ENCODE data around the gene SGCD.

SGCD gene

GRCh38 chr5:156707750-156708149, 380.8 kb downstream of the SGCD start:
- WGBS, 2 donors (ENCODE audit: extremely low coverage in 2 of 2, insufficient read length in 2 of 2, insufficient replicate concordance in 1 of 2) = no CpG with 5 or more reads among the region's 2 CpGs

DNA sequence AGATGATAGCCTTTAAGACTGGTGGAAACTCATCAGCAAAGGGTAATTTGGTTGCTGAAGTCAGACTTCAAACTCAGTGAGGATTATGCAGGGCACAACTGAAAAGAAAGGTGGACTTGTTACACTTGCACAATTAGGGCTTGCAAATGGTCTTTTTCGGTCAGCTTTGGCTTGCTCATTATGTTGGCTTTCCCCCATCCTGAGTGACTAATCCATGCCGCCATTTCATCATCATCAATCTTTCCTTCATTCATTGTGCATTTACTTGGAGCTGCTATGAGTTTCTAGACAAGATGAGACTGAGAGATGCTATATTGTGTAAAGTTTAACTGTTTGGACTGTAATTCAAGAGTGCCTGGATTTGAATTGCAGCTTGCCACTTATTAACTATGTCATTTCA, 388.3 kb downstream of the SGCD start:
- Histone ChIP-seq H3K9ac (ENCODE audit: low read depth, low read length, poor library complexity) (no peak overlapping the region), H4K91ac (ENCODE audit: low read depth, low read length, poor library complexity) (no peak overlapping the region), H3K14ac (ENCODE audit: low read length) (no peak overlapping the region), H2AFZ (ENCODE audit: low read length) (no peak overlapping the region), H3K4me2 (ENCODE audit: insufficient read depth, low read length, poor library complexity, severe bottlenecking) (no peak overlapping the region), H2BK15ac (ENCODE audit: low read length) (no peak overlapping the region), H3K9me3 (replicated peaks in 1 of 2; ENCODE audit: control insufficient read depth in 2 of 2, insufficient read depth in 1 of 2, low read depth in 1 of 2, low read length in 2 of 2) (no peaks in the 10 kb centered on the region), H3K4ac (ENCODE audit: low read length) (no peak overlapping the region), H3K27me3 (ENCODE audit: control insufficient read depth in 3 of 3, insufficient read depth in 3 of 3, low read depth in 1 of 3, low read length in 3 of 3) (no peaks in the 10 kb centered on the region), H3K27ac (replicated peaks; ENCODE audit: low read length) (no peak overlapping the region), H3K36me3 (replicated peaks in 1 of 2; ENCODE audit: control insufficient read depth in 2 of 2, insufficient read depth in 2 of 2, low read length in 2 of 2) (no peaks in the 10 kb centered on the region), H3K4me3 (ENCODE audit: low read length in 2 of 2) (no peak overlapping the region), H4K8ac (ENCODE audit: low read depth, low read length) (no peak overlapping the region), H2BK5ac (ENCODE audit: low read length) (no peak overlapping the region), H2AK5ac (ENCODE audit: low read depth, low read length) (no peak overlapping the region), H3K79me1 (ENCODE audit: low read depth, low read length) (no peaks in the 10 kb centered on the region), H2BK120ac (ENCODE audit: low read depth, low read length) (no peak overlapping the region), H3K23ac (ENCODE audit: low read depth, low read length, poor library complexity) (no peak overlapping the region), H3K18ac (ENCODE audit: low read length) (no peak overlapping the region), H2BK12ac (ENCODE audit: low read length) (no peak overlapping the region), H3K4me1 (ENCODE audit: control insufficient read depth in 2 of 2, insufficient read depth in 1 of 2, low read depth in 1 of 2, low read length in 2 of 2) (peaks cover 0 to 7% of the 10 kb centered on the region in 2 donors)
- DNase-seq (ENCODE audit: low spot score) = no peak
- no CpG with 5 or more reads among the region's 2 CpGs for WGBS, 2 donors (ENCODE audit: extremely low coverage in 2 of 2, insufficient read length in 2 of 2, insufficient replicate concordance in 1 of 2)

More at GRCh38 chr5:156707750-156708149, 380.8 kb downstream of the SGCD start:
- no peak overlapping the region for H2BK15ac ChIP-seq (ENCODE audit: low read length)
- H2BK12ac ChIP-seq (ENCODE audit: low read length) = no peak overlapping the region
- H3K4me1 ChIP-seq (ENCODE audit: control insufficient read depth in 2 of 2, insufficient read depth in 1 of 2, low read depth in 1 of 2, low read length in 2 of 2) = no peaks in the 10 kb centered on the region
- no peak overlapping the region for H3K14ac ChIP-seq (ENCODE audit: low read length)
- H3K36me3 ChIP-seq (replicated peaks in 1 of 2; ENCODE audit: control insufficient read depth in 2 of 2, insufficient read depth in 2 of 2, low read length in 2 of 2) = no peaks in the 10 kb centered on the region
- H4K91ac ChIP-seq (ENCODE audit: low read depth, low read length, poor library complexity) = no peak overlapping the region
- H3K9ac ChIP-seq (ENCODE audit: low read depth, low read length, poor library complexity) = no peak overlapping the region
- no peak overlapping the region for H3K4ac ChIP-seq (ENCODE audit: low read length)
- no peak overlapping the region for H2BK5ac ChIP-seq (ENCODE audit: low read length)
- no peak overlapping the region for H4K8ac ChIP-seq (ENCODE audit: low read depth, low read length)
- H3K4me3 ChIP-seq (ENCODE audit: low read length in 2 of 2) = no peak overlapping the region
- no peaks in the 10 kb centered on the region for H3K79me1 ChIP-seq (ENCODE audit: low read depth, low read length)
- H3K23ac ChIP-seq (ENCODE audit: low read depth, low read length, poor library complexity) = no peak overlapping the region
- no peak overlapping the region for H2AFZ ChIP-seq (ENCODE audit: low read length)
- no peaks in the 10 kb centered on the region for H3K27me3 ChIP-seq (ENCODE audit: control insufficient read depth in 3 of 3, insufficient read depth in 3 of 3, low read depth in 1 of 3, low read length in 3 of 3)
- H3K27ac ChIP-seq (replicated peaks; ENCODE audit: low read length) = no peak overlapping the region
- no peak for DNase-seq (ENCODE audit: low spot score)
- no peak overlapping the region for H3K18ac ChIP-seq (ENCODE audit: low read length)
- H3K4me2 ChIP-seq (ENCODE audit: insufficient read depth, low read length, poor library complexity, severe bottlenecking) = no peak overlapping the region
- H2AK5ac ChIP-seq (ENCODE audit: low read depth, low read length) = no peak overlapping the region
- no peaks in the 10 kb centered on the region for H3K9me3 ChIP-seq (replicated peaks in 1 of 2; ENCODE audit: control insufficient read depth in 2 of 2, insufficient read depth in 1 of 2, low read depth in 1 of 2, low read length in 2 of 2)
- H2BK120ac ChIP-seq (ENCODE audit: low read depth, low read length) = no peak overlapping the region

GRCh38 chr5:156716591-156717380, 389.8 kb downstream of the SGCD start:
- Histone ChIP-seq H3K27ac (replicated peaks; ENCODE audit: low read length) (no peak overlapping the region), H2BK12ac (ENCODE audit: low read length) (no peak overlapping the region), H2BK120ac (ENCODE audit: low read depth, low read length) (no peak overlapping the region), H3K4me1 (ENCODE audit: control insufficient read depth in 2 of 2, insufficient read depth in 1 of 2, low read depth in 1 of 2, low read length in 2 of 2) (peaks cover 0 to 8% of the 10 kb centered on the region in 2 donors), H3K27me3 (ENCODE audit: control insufficient read depth in 3 of 3, insufficient read depth in 3 of 3, low read depth in 1 of 3, low read length in 3 of 3) (no peaks in the 10 kb centered on the region), H3K36me3 (replicated peaks in 1 of 2; ENCODE audit: control insufficient read depth in 2 of 2, insufficient read depth in 2 of 2, low read length in 2 of 2) (no peaks in the 10 kb centered on the region), H3K9me3 (replicated peaks in 1 of 2; ENCODE audit: control insufficient read depth in 2 of 2, insufficient read depth in 1 of 2, low read depth in 1 of 2, low read length in 2 of 2) (no peaks in the 10 kb centered on the region), H3K9ac (ENCODE audit: low read depth, low read length, poor library complexity) (no peak overlapping the region), H3K4me3 (ENCODE audit: low read length in 2 of 2) (no peak overlapping the region), H3K23ac (ENCODE audit: low read depth, low read length, poor library complexity) (no peak overlapping the region), H3K4me2 (ENCODE audit: insufficient read depth, low read length, poor library complexity, severe bottlenecking) (no peak overlapping the region), H3K4ac (ENCODE audit: low read length) (no peak overlapping the region), H2AFZ (ENCODE audit: low read length) (no peak overlapping the region), H2BK15ac (ENCODE audit: low read length) (no peak overlapping the region), H2AK5ac (ENCODE audit: low read depth, low read length) (no peak overlapping the region), H3K18ac (ENCODE audit: low read length) (no peak overlapping the region), H4K8ac (ENCODE audit: low read depth, low read length) (no peak overlapping the region), H3K14ac (ENCODE audit: low read length) (no peak overlapping the region), H4K91ac (ENCODE audit: low read depth, low read length, poor library complexity) (no peak overlapping the region), H3K79me1 (ENCODE audit: low read depth, low read length) (no peaks in the 10 kb centered on the region), H2BK5ac (ENCODE audit: low read length) (no peak overlapping the region)
- WGBS, 2 donors (ENCODE audit: extremely low coverage in 2 of 2, insufficient read length in 2 of 2, insufficient replicate concordance in 1 of 2) = no CpG with 5 or more reads among the region's 4 CpGs
- no peak for DNase-seq (ENCODE audit: low spot score)

DNA sequence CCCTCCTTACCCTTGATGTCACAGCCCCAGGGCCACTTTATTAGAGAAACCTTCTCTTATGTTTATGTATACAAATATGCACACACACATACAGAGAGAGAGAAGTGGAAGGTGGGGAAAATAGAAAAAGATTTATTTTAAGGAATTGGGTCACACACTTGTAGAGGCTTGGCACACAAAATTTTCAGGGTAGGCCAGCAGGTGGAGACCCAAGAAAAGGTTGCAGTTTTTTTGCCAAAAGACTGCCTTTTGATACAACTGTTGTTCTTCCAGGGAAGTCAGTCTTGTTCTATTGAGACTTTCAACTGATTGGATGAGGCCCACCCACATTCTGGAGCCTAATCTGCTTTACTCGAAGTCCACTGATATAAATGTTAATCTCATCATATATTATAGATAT, 392.0 kb downstream of the SGCD start:
- H3K4me2 ChIP-seq (ENCODE audit: insufficient read depth, low read length, poor library complexity, severe bottlenecking) = no peak overlapping the region
- no peaks in the 10 kb centered on the region for H3K79me1 ChIP-seq (ENCODE audit: low read depth, low read length)
- no peak for DNase-seq (ENCODE audit: low spot score)
- H3K14ac ChIP-seq (ENCODE audit: low read length) = no peak overlapping the region
- no peak overlapping the region for H3K4ac ChIP-seq (ENCODE audit: low read length)
- H3K27ac ChIP-seq (replicated peaks; ENCODE audit: low read length) = no peak overlapping the region
- H2BK15ac ChIP-seq (ENCODE audit: low read length) = no peak overlapping the region
- no peaks in the 10 kb centered on the region for H3K27me3 ChIP-seq (ENCODE audit: control insufficient read depth in 3 of 3, insufficient read depth in 3 of 3, low read depth in 1 of 3, low read length in 3 of 3)
- H3K4me1 ChIP-seq (ENCODE audit: control insufficient read depth in 2 of 2, insufficient read depth in 1 of 2, low read depth in 1 of 2, low read length in 2 of 2) = peaks cover 0 to 5% of the 10 kb centered on the region in 2 donors
- no peak overlapping the region for H2BK5ac ChIP-seq (ENCODE audit: low read length)
- no peak overlapping the region for H4K8ac ChIP-seq (ENCODE audit: low read depth, low read length)
- H2AK5ac ChIP-seq (ENCODE audit: low read depth, low read length) = no peak overlapping the region
- H3K9ac ChIP-seq (ENCODE audit: low read depth, low read length, poor library complexity) = no peak overlapping the region
- no peaks in the 10 kb centered on the region for H3K36me3 ChIP-seq (replicated peaks in 1 of 2; ENCODE audit: control insufficient read depth in 2 of 2, insufficient read depth in 2 of 2, low read length in 2 of 2)
- H3K18ac ChIP-seq (ENCODE audit: low read length) = no peak overlapping the region
- H2BK12ac ChIP-seq (ENCODE audit: low read length) = no peak overlapping the region
- no peak overlapping the region for H2BK120ac ChIP-seq (ENCODE audit: low read depth, low read length)
- no CpG with 5 or more reads among the region's 1 CpG for WGBS, 2 donors (ENCODE audit: extremely low coverage in 2 of 2, insufficient read length in 2 of 2, insufficient replicate concordance in 1 of 2)
- no peaks in the 10 kb centered on the region for H3K9me3 ChIP-seq (replicated peaks in 1 of 2; ENCODE audit: control insufficient read depth in 2 of 2, insufficient read depth in 1 of 2, low read depth in 1 of 2, low read length in 2 of 2)
- H4K91ac ChIP-seq (ENCODE audit: low read depth, low read length, poor library complexity) = no peak overlapping the region
- H2AFZ ChIP-seq (ENCODE audit: low read length) = no peak overlapping the region
- H3K4me3 ChIP-seq (ENCODE audit: low read length in 2 of 2) = no peak overlapping the region
- no peak overlapping the region for H3K23ac ChIP-seq (ENCODE audit: low read depth, low read length, poor library complexity)

Measured in neuronal stem cell (in vitro differentiated cells).